Thoracic aorta (tissue), 2 donors: ENCODE measurements around the gene ABCA13. TPM values are rescaled to one million over a fixed set of nuclear protein-coding genes. Genes with fewer than 3 reads are reported as not detected.

Source experiments
- ATAC-seq: fragments of 150-250 bp; one replicate; pipeline ENCODE4 v1.8.0; 2017; ENCODE audit warnings: low read depth; ENCODE audit not compliant: insufficient number of reproducible peaks, low FRiP score
- DNase-seq: peaks from one replicate; pipeline ENCODE4 v3.0.0-alpha.2; 2020; ENCODE audit warnings: low spot score
- H3K27ac ChIP-seq, 2 donors: fragments of 200-600 bp; sonication (generic); 1 replicate in 1 of 2; 2 replicates in 1 of 2; pipeline ENCODE4 v1.5.1; 2016; ENCODE audit warnings: mild to moderate bottlenecking in 2 of 2, moderate library complexity in 2 of 2
- H3K27me3 ChIP-seq: fragments of 200-600 bp; sonication (generic); replicated peaks from 2 replicates; pipeline ENCODE4 v1.6.0; 2016; ENCODE audit warnings: mild to moderate bottlenecking; ENCODE audit not compliant: insufficient read depth
- H3K36me3 ChIP-seq: fragments of 200-600 bp; sonication (generic); one replicate; pipeline ENCODE4 v1.5.1; 2016
- H3K4me1 ChIP-seq, 2 donors: fragments of 200-600 bp; sonication (generic); 1 replicate in 1 of 2; 2 replicates in 1 of 2; pipeline versions ENCODE4 v1.5.1 to v1.6.0; 2016; ENCODE audit warnings: low read depth in 2 of 2, mild to moderate bottlenecking in 1 of 2; ENCODE audit not compliant: control insufficient read depth in 1 of 2
- H3K4me3 ChIP-seq: fragments of 200-600 bp; sonication (generic); 2 replicates; pipeline ENCODE4 v1.5.1; 2016; ENCODE audit warnings: mild to moderate bottlenecking
- H3K9me3 ChIP-seq: fragments of 200-600 bp; sonication (generic); 2 replicates; pipeline ENCODE4 v1.5.1; 2016
- total RNA-seq, 2 donors: library from RNA; depleted of rRNA; stranded (reverse); fragments of >200 nt; gene quantifications; one replicate each; pipeline versions ENCODE4 v1.1.0 to v1.2.3, GENCODE V29; 2016
- TF ChIP-seq, protein P1 (sequence below): fragments of 200-600 bp; sonication (generic); IDR thresholded peaks from one replicate; pipeline ENCODE4 v1.5.1; 2019; ENCODE audit warnings: antibody characterized with exemption

Gene ABCA13
- total RNA-seq, 2 donors from 2014 or later, result not detected

DNA sequence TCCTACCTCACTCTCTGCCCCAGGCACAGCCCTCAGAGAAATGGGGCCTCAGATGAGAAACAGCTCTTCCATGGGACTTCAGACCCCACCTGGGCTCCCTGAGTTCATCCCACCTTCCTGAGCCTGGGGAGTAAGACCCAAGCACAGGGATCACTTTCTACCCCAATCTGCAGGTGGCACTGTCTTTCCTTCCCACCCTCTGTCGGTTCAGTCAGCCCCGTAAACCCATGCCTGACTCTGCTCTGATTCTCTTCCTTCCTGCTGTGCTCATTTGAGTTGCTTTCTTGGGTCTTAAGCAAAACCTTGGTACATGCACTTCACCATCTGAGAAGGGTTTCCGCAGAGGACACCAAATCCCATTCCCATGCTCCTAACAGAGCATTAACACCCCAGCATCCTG, 446.7 kb downstream of the ABCA13 start:
- Histone ChIP-seq H3K4me1 (no peaks in the 10 kb centered on the region), H3K4me3 (no peak overlapping the region), H3K27me3 (no peaks in the 10 kb centered on the region), H3K36me3 (no peaks in the 10 kb centered on the region), H3K9me3 (no peaks in the 10 kb centered on the region), H3K27ac (no peak overlapping the region)
- ATAC-seq, result no peak
- TF ChIP-seq, protein P1, sequence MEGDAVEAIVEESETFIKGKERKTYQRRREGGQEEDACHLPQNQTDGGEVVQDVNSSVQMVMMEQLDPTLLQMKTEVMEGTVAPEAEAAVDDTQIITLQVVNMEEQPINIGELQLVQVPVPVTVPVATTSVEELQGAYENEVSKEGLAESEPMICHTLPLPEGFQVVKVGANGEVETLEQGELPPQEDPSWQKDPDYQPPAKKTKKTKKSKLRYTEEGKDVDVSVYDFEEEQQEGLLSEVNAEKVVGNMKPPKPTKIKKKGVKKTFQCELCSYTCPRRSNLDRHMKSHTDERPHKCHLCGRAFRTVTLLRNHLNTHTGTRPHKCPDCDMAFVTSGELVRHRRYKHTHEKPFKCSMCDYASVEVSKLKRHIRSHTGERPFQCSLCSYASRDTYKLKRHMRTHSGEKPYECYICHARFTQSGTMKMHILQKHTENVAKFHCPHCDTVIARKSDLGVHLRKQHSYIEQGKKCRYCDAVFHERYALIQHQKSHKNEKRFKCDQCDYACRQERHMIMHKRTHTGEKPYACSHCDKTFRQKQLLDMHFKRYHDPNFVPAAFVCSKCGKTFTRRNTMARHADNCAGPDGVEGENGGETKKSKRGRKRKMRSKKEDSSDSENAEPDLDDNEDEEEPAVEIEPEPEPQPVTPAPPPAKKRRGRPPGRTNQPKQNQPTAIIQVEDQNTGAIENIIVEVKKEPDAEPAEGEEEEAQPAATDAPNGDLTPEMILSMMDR, result no peak
- DNase-seq, result no peak

DNA sequence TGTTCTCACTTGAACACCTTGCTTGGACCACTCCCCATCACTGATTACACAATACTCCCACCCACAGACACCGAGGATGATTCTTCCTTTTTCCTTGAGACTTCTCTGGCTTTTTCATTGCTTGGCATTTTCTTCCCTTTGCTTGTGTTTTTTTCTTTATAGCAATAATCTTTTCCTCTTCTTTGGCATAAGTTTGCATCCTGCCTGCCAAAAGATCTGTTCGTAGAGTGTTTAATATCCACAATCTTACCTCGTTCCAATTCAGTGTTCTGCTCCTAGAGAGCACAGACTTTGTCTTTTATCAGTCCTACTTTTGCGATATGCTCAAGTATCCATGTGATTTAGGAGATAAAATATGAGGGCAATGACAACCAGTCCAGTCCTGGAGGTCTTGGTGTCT, 449.8 kb downstream of the ABCA13 start:
- ATAC-seq (no peak), DNase-seq (no peak)
- H3K27me3 ChIP-seq, result no peaks in the 10 kb centered on the region
- no peaks in the 10 kb centered on the region for H3K4me1 ChIP-seq
- no peak overlapping the region for H3K27ac ChIP-seq
- H3K36me3 ChIP-seq, result no peaks in the 10 kb centered on the region
- TF ChIP-seq, protein P1, result no peak
- H3K9me3 ChIP-seq, result no peaks in the 10 kb centered on the region
- H3K4me3 ChIP-seq, result no peak overlapping the region

DNA sequence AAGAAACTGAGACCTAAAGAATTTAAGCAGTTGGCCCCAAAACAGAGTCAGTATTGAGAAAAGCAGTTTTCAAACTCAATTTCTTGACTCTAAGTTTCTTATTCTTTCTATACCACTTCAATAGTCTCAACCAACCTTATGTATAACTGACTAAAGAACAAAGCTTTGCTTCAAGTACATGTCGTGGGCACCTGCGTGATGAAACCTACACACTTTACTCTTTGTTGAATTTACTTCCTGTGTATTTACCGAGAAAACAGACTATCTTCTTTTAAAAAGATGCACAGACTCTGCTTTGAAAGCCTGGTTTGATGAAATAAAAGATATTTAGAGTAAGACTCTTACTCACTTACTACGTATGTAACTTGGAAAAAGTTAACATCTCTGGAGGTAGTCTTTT, 455.9 kb downstream of the ABCA13 start:
- H3K4me1 ChIP-seq, result no peaks in the 10 kb centered on the region
- H3K36me3 ChIP-seq, result no peaks in the 10 kb centered on the region
- H3K9me3 ChIP-seq, result no peaks in the 10 kb centered on the region
- TF ChIP-seq, protein P1, result no peak
- no peak for DNase-seq
- no peak for ATAC-seq
- no peaks in the 10 kb centered on the region for H3K27me3 ChIP-seq
- H3K4me3 ChIP-seq, result no peak overlapping the region
- no peak overlapping the region for H3K27ac ChIP-seq

DNA sequence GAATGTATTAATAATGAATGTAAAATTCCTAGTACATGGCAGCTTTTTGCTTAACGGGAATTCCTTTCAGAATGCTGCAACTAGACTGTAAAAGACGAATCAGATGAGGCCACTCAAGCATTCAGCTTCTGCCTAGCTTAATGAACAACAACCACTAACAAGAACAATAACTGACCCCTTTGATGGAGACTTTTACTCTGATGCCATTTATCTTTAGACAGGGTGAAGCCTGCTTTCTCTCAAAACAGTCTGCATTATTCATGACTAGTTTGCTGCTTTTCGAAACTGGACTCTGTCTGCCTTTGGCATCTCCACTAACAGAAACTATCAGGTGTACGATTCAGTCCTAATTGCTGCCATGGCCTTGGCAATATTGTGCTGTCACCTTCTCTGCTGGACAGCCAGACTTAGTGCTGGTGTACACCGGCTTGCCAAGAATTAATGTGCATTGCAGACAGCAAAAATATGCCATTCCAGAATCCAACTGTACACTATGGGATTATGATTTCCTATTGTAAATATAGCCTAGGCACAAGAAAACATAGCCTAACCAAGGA, 457.6 kb downstream of the ABCA13 start:
- DNase-seq, result no peak
- Histone ChIP-seq H3K4me1 (no peaks in the 10 kb centered on the region), H3K4me3 (no peak overlapping the region), H3K27ac (no peak overlapping the region), H3K27me3 (no peaks in the 10 kb centered on the region), H3K36me3 (no peaks in the 10 kb centered on the region), H3K9me3 (no peaks in the 10 kb centered on the region)
- ATAC-seq, result no peak
- TF ChIP-seq, protein P1, result no peak

DNA sequence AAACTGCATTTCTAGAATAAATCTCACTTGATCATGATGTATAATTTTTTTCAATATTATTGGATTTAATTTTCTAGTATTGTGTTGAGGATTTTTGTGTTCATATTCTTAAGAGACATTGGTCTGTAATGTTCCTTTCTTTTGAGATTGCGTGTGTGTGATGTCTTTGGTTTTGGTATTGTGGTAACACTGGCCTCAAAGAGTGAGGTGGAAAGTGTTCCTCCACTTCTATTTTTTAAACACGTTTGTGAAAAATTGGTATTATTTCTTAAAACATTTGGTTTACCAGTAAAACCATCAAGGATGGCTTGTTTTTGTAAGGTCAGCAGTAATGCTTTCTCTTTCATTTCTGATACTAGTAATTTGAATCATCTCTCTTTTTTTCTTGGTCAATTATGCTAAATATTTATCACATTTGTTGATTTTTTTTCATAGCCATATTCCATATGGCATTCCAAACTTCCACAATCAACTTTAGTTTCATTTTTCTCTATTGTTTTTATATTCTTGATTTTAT, 462.9 kb downstream of the ABCA13 start:
- DNase-seq (no peak), ATAC-seq (no peak)
- H3K27ac ChIP-seq, result no peak overlapping the region
- H3K4me3 ChIP-seq, result no peak overlapping the region
- no peaks in the 10 kb centered on the region for H3K4me1 ChIP-seq
- H3K9me3 ChIP-seq, result no peaks in the 10 kb centered on the region
- TF ChIP-seq, protein P1, result no peak
- no peaks in the 10 kb centered on the region for H3K36me3 ChIP-seq
- H3K27me3 ChIP-seq, result no peaks in the 10 kb centered on the region
